SK-N-SH (cell line): ENCODE results near the gene CLN5.

Experiments
- CTCF ChIP-seq: fragments of 200-600 bp; sonication (generic); IDR thresholded peaks from 2 replicates; pipeline ENCODE4 v1.6.1; 2017; ENCODE audit warnings: antibody characterized with exemption, mild to moderate bottlenecking, moderate library complexity
- EP300 ChIP-seq, 2 experiments: IDR thresholded peaks; 2 replicates each; pipeline versions ENCODE4 v1.4.0 to v1.6.1; 2012; ENCODE audit warnings: borderline replicate concordance in 1 of 2, low read depth in 1 of 2, low read length in 1 of 2
- MAX ChIP-seq: IDR thresholded peaks from 2 replicates; pipeline ENCODE4 v1.4.0; 2012; ENCODE audit warnings: low read depth
- NRF1 ChIP-seq: IDR thresholded peaks from 2 replicates; pipeline ENCODE4 v1.6.1; 2012; ENCODE audit warnings: low read depth, mild to moderate bottlenecking, low read length
- POLR2AphosphoS5 ChIP-seq: IDR thresholded peaks from 2 replicates; pipeline ENCODE4 v1.6.1; 2012; ENCODE audit warnings: low read depth, low read length
- RAD21 ChIP-seq: IDR thresholded peaks from 2 replicates; pipeline ENCODE4 v1.6.1; 2012; ENCODE audit warnings: mild to moderate bottlenecking, low read length
- REST ChIP-seq: IDR thresholded peaks from 2 replicates; pipeline ENCODE4 v1.6.1; 2012; ENCODE audit warnings: mild to moderate bottlenecking, low read depth, low read length, moderate library complexity
- SIN3A ChIP-seq: IDR thresholded peaks from 2 replicates; pipeline ENCODE4 v1.6.1; 2012; ENCODE audit warnings: low read depth, mild to moderate bottlenecking, low read length, moderate library complexity, borderline replicate concordance
- TF ChIP-seq, protein P1 (sequence below): IDR thresholded peaks from 2 replicates; pipeline ENCODE4 v1.4.0; 2012; ENCODE audit warnings: low read depth, borderline replicate concordance

GRCh38 chr13:77022341-77022740 is 30.5 kb downstream of the CLN5 start:
- TF ChIP-seq CTCF (no peak), POLR2AphosphoS5 (no peak), EP300 (IDR thresholded peaks at IDR 0.05; ENCODE audit: borderline replicate concordance in 1 of 2, low read depth in 1 of 2, low read length in 1 of 2) (no peak), RAD21 (no peak), SIN3A (no peak), NRF1 (no peak), MAX (no peak), REST (no peak)
- TF ChIP-seq, protein P1, sequence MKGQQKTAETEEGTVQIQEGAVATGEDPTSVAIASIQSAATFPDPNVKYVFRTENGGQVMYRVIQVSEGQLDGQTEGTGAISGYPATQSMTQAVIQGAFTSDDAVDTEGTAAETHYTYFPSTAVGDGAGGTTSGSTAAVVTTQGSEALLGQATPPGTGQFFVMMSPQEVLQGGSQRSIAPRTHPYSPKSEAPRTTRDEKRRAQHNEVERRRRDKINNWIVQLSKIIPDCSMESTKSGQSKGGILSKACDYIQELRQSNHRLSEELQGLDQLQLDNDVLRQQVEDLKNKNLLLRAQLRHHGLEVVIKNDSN: no peak
